ENCODE results near the gene TXNRD1.

DNA sequence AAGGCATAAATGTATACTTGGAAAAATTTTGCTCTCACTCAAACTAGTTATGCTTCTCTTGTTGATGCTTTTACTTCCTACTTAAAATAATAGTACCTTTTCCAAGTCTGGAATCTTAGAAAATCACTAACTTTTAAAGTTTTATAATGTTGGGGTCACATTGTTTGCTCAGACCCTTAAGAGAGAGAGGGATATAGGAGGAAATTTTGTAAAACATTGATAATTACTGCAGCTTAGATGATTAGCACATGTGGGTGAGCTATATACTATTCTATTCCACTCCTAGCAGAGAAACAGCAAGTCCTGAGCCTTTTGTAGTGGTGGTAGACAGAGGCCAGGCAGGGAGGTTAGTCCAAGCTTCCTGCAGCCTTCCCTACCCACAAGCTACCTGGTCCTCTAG is 101.4 kb downstream of the TXNRD1 start:
- TF ChIP-seq, protein P1, sequence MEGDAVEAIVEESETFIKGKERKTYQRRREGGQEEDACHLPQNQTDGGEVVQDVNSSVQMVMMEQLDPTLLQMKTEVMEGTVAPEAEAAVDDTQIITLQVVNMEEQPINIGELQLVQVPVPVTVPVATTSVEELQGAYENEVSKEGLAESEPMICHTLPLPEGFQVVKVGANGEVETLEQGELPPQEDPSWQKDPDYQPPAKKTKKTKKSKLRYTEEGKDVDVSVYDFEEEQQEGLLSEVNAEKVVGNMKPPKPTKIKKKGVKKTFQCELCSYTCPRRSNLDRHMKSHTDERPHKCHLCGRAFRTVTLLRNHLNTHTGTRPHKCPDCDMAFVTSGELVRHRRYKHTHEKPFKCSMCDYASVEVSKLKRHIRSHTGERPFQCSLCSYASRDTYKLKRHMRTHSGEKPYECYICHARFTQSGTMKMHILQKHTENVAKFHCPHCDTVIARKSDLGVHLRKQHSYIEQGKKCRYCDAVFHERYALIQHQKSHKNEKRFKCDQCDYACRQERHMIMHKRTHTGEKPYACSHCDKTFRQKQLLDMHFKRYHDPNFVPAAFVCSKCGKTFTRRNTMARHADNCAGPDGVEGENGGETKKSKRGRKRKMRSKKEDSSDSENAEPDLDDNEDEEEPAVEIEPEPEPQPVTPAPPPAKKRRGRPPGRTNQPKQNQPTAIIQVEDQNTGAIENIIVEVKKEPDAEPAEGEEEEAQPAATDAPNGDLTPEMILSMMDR (IDR thresholded peaks at IDR 0.05): no peak
- TF ChIP-seq ZFX (IDR thresholded peaks at IDR 0.05; ENCODE audit: borderline replicate concordance): no peak
